ENCODE results near the gene KIFC3. TPM values are rescaled to one million over a fixed set of nuclear protein-coding genes. Genes with fewer than 3 reads are reported as not detected.

Gene KIFC3
- total and polyA plus RNA-seq, 2 donors (not counting 1 experiment from before 2014, with no cell fraction given), result 0.07 to 0.67 TPM

GRCh38 chr16:57784334-57784733 lies 18.0 kb downstream of the KIFC3 start:
- H4K20me1 ChIP-seq (ENCODE audit: control insufficient read depth, insufficient read depth, low read length, poor library complexity, severe bottlenecking), result no peaks in the 10 kb centered on the region
- intact Hi-C loops (cut with micrococcal nuclease), result no loop called here
- WGBS (ENCODE audit: insufficient coverage), result 91% methylated on average over 7 of the region's 7 CpGs

GRCh38 chr16:57783883-57784282 lies 18.4 kb downstream of the KIFC3 start:
- no peaks in the 10 kb centered on the region for H3K79me2 ChIP-seq (ENCODE audit: control insufficient read depth, insufficient read depth, low read length)
- TF ChIP-seq CTCF (IDR thresholded peaks at IDR 0.05), result no peak
- TF ChIP-seq EZH2 (IDR thresholded peaks at IDR 0.05; ENCODE audit: borderline replicate concordance, insufficient read depth, low read depth, low read length, poor library complexity, severe bottlenecking), result no peak
- H3K4me2 ChIP-seq (replicated peaks; ENCODE audit: low read depth, low read length, poor library complexity, severe bottlenecking), result no peak overlapping the region
- no peak overlapping the region for H3K27ac ChIP-seq (ENCODE audit: low read length in 2 of 2)
- no peak overlapping the region for H3K4me3 ChIP-seq (ENCODE audit: control extremely low read depth in 1 of 5, extremely low read depth in 1 of 5, insufficient read depth in 1 of 5, low read depth in 2 of 5, low read length in 4 of 5)
- POLR2A ChIA-PET, result no interaction called here
- WGBS (ENCODE audit: insufficient coverage), result 80% methylated on average over 8 of the region's 8 CpGs
- H2AFZ ChIP-seq (ENCODE audit: insufficient read depth, low read depth, low read length, poor library complexity, severe bottlenecking), result no peak overlapping the region
- H3K4me1 ChIP-seq (ENCODE audit: control insufficient read depth in 2 of 2, insufficient read depth in 2 of 2, low read length in 2 of 2), result no peaks in the 10 kb centered on the region
- H4K20me1 ChIP-seq (ENCODE audit: control insufficient read depth, insufficient read depth, low read length, poor library complexity, severe bottlenecking), result no peaks in the 10 kb centered on the region
- no peaks in the 10 kb centered on the region for H3K9me3 Mint-ChIP-seq (ENCODE audit: insufficient read depth)
- intact Hi-C loops (cut with micrococcal nuclease), result no loop called here
- H3K27me3 Mint-ChIP-seq, result peaks cover 4% of the 10 kb centered on the region
- CTCF ChIA-PET, result no interaction called here
- no peaks in the 10 kb centered on the region for H3K9me3 ChIP-seq (ENCODE audit: control extremely low read depth in 1 of 3, control insufficient read depth in 2 of 3, insufficient read depth in 1 of 3, low read length in 2 of 3)
- DNase-seq (no peak), ATAC-seq (ENCODE audit: low read depth) (no peak)
- H3K27ac Mint-ChIP-seq, result no peak overlapping the region
- H3K4me1 Mint-ChIP-seq, result no peaks in the 10 kb centered on the region
- H3K4me3 Mint-ChIP-seq, result no peak overlapping the region
- H3K9ac ChIP-seq (ENCODE audit: low read length), result no peak overlapping the region
- H3K36me3 ChIP-seq (replicated peaks in 1 of 2; ENCODE audit: control extremely low read depth in 1 of 2, control insufficient read depth in 1 of 2, extremely low read depth in 1 of 2, insufficient read depth in 2 of 2, low read length in 1 of 2), result no peaks in the 10 kb centered on the region
- H3K27me3 ChIP-seq (replicated peaks in 1 of 4; ENCODE audit: control extremely low read depth in 1 of 4, control insufficient read depth in 3 of 4, insufficient read depth in 4 of 4, low read length in 3 of 4), result no peaks in the 10 kb centered on the region

More at GRCh38 chr16:57784334-57784733, 18.0 kb downstream of the KIFC3 start:
- Mint-ChIP-seq H3K27ac (no peak overlapping the region), H3K27me3 (peaks cover 5% of the 10 kb centered on the region), H3K9me3 (ENCODE audit: insufficient read depth) (no peaks in the 10 kb centered on the region), H3K4me3 (no peak overlapping the region), H3K4me1 (no peaks in the 10 kb centered on the region)
- no peaks in the 10 kb centered on the region for H3K79me2 ChIP-seq (ENCODE audit: control insufficient read depth, insufficient read depth, low read length)
- H3K36me3 ChIP-seq (replicated peaks in 1 of 2; ENCODE audit: control extremely low read depth in 1 of 2, control insufficient read depth in 1 of 2, extremely low read depth in 1 of 2, insufficient read depth in 2 of 2, low read length in 1 of 2), result no peaks in the 10 kb centered on the region
- TF ChIP-seq EZH2 (IDR thresholded peaks at IDR 0.05; ENCODE audit: borderline replicate concordance, insufficient read depth, low read depth, low read length, poor library complexity, severe bottlenecking) (no peak), CTCF (IDR thresholded peaks at IDR 0.05) (no peak)
- H3K27me3 ChIP-seq (replicated peaks in 1 of 4; ENCODE audit: control extremely low read depth in 1 of 4, control insufficient read depth in 3 of 4, insufficient read depth in 4 of 4, low read length in 3 of 4), result no peaks in the 10 kb centered on the region
- no peak overlapping the region for H3K27ac ChIP-seq (ENCODE audit: low read length in 2 of 2)
- ChIA-PET POLR2A (interaction anchor here (0.6 kb wide), 1 partner anchor 60 kb away, joined by 5 read pairs; no protein-coding TSS in a partner anchor), CTCF (no interaction called here)
- no peaks in the 10 kb centered on the region for H3K9me3 ChIP-seq (ENCODE audit: control extremely low read depth in 1 of 3, control insufficient read depth in 2 of 3, insufficient read depth in 1 of 3, low read length in 2 of 3)
- H2AFZ ChIP-seq (ENCODE audit: insufficient read depth, low read depth, low read length, poor library complexity, severe bottlenecking), result no peak overlapping the region
- H3K9ac ChIP-seq (ENCODE audit: low read length), result no peak overlapping the region
- no peak overlapping the region for H3K4me3 ChIP-seq (ENCODE audit: control extremely low read depth in 1 of 5, extremely low read depth in 1 of 5, insufficient read depth in 1 of 5, low read depth in 2 of 5, low read length in 4 of 5)
- H3K4me1 ChIP-seq (ENCODE audit: control insufficient read depth in 2 of 2, insufficient read depth in 2 of 2, low read length in 2 of 2), result no peaks in the 10 kb centered on the region
- H3K4me2 ChIP-seq (replicated peaks; ENCODE audit: low read depth, low read length, poor library complexity, severe bottlenecking), result no peak overlapping the region
- no peak for DNase-seq
- no peak for ATAC-seq (ENCODE audit: low read depth)
